Peyer's patch (tissue), 4 donors: Measurements from ENCODE around the gene XYLT1. TPM values are rescaled to one million over a fixed set of nuclear protein-coding genes. Genes with fewer than 3 reads are reported as not detected.

Source experiments
- DNase-seq, 3 donors: peaks; one replicate each; pipeline ENCODE4 v3.0.0-alpha.2; 2017 to 2019
- H3K27ac ChIP-seq, 4 donors: fragments of 200-600 bp; sonication (generic); one replicate each; pipeline ENCODE4 v1.5.1; 2016 to 2019
- H3K27me3 ChIP-seq, 2 donors: fragments of 200-600 bp; sonication (generic); one replicate each; pipeline ENCODE4 v1.5.1; 2019
- H3K36me3 ChIP-seq, 3 donors: fragments of 200-600 bp; sonication (generic); one replicate each; pipeline ENCODE4 v1.5.1; 2016 to 2019
- H3K4me1 ChIP-seq, 4 donors: fragments of 200-600 bp; sonication (generic); one replicate each; pipeline ENCODE4 v1.5.1; 2016 to 2019
- H3K4me3 ChIP-seq, 4 donors: fragments of 200-600 bp; sonication (generic); 1 replicate in 3 of 4; 2 replicates in 1 of 4; pipeline ENCODE4 v1.5.1; 2016 to 2019; ENCODE audit warnings: mild to moderate bottlenecking in 1 of 4
- H3K9me3 ChIP-seq, 4 donors: fragments of 200-600 bp; sonication (generic); one replicate each; pipeline ENCODE4 v1.5.1; 2016 to 2019; ENCODE audit warnings: mild to moderate bottlenecking in 1 of 4
- POLR2A ChIP-seq, 2 donors: fragments of 450-650 bp; IDR thresholded peaks; one replicate each; pipeline ENCODE4 v1.5.1; 2017; ENCODE audit warnings: antibody characterized with exemption in 2 of 2, mild to moderate bottlenecking in 2 of 2, moderate library complexity in 2 of 2
- total RNA-seq, 4 donors: library from RNA; depleted of rRNA; stranded (reverse); fragments of >200 nt; gene quantifications; one replicate each; pipeline ENCODE4 v1.1.0, GENCODE V29; 2016
- TF ChIP-seq, protein P1 (sequence below), 6 experiments: fragments of 450-650 bp in 4 of 6; fragments of 200-600 bp in 2 of 6; sonication (generic) in 1 of 6; IDR thresholded peaks; one replicate each; pipeline ENCODE4 v1.5.1; 2017 to 2019; ENCODE audit warnings: antibody characterized with exemption in 6 of 6, mild to moderate bottlenecking in 3 of 6, moderate library complexity in 1 of 6

Gene XYLT1
- total RNA-seq, 4 donors from 2014 or later, result 18.7 to 42.1 (median 37.7) TPM

DNA sequence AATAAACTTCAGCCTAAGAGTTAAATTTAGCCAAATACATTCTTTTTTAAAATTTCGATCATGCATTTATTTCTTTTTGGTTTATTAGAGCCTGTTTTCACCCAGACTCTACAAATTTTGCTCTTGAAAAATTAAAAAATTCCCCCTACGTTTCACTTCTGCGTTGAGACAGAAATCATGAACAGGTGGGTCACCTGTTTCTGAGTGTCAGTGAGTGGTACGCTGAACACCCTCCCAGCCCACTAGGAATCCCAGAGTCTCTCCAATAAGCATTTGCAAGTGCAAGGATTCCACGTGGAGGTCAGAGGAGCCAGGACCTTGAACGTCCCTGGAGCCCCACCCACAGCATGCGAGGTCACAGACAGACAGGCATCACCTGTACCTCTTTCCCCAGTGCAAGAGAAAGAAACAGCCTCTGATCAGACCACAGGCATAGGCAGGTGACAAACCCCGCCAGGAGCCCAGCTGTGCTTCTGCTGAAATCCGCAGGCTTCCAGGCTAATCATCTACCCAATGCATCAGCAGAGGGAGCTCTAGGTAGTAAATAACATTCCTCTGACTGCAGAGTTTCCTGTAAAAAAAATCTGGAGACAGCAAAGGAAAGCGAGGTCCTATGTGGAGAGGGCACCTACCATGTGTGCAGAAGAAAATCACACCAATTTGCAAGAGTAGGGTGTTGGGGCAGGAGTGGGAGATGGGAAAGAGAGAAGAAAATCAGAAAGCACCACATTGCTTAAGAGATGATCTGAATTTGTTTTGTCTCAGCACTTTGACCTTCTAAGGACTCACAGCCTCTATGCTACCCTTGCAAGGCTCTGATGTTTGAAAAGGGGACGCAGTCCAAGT lies 5.9 kb upstream of the XYLT1 start:
- no peak for TF ChIP-seq POLR2A (IDR thresholded peaks at IDR 0.05)
- TF ChIP-seq, protein P1, sequence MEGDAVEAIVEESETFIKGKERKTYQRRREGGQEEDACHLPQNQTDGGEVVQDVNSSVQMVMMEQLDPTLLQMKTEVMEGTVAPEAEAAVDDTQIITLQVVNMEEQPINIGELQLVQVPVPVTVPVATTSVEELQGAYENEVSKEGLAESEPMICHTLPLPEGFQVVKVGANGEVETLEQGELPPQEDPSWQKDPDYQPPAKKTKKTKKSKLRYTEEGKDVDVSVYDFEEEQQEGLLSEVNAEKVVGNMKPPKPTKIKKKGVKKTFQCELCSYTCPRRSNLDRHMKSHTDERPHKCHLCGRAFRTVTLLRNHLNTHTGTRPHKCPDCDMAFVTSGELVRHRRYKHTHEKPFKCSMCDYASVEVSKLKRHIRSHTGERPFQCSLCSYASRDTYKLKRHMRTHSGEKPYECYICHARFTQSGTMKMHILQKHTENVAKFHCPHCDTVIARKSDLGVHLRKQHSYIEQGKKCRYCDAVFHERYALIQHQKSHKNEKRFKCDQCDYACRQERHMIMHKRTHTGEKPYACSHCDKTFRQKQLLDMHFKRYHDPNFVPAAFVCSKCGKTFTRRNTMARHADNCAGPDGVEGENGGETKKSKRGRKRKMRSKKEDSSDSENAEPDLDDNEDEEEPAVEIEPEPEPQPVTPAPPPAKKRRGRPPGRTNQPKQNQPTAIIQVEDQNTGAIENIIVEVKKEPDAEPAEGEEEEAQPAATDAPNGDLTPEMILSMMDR (IDR thresholded peaks at IDR 0.05), result peak in 5 of 6 experiments; percentile 11 to 63 (median 53)
- Histone ChIP-seq H3K9me3 (no peaks in the 10 kb centered on the region), H3K4me3 (no peak overlapping the region), H3K4me1 (peaks cover 0 to 17% (median 0%) of the 10 kb centered on the region in 4 donors), H3K27me3 (no peaks in the 10 kb centered on the region), H3K27ac (no peak overlapping the region), H3K36me3 (no peaks in the 10 kb centered on the region)
- peak; percentile 61 to 84 (median 64) for DNase-seq

DNA sequence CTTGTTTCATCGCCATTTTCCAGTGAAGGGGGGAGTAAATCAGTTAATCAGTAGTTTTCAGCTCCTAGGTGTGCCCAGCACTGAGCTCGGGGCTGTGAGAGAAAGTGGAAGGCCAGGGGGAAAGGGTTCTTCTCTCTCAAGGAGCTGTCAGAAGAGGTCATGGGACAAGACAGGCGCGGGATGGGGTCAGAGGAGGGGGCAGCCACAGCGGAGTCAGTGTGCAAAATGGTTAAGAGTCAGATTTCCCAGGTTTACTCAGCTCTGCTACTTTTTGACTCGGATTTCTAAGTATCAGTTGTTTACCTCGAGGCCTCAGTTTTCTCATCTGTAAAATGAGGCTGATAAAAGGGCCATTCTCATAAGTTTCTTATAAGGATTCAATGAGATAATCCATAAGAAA lies 4.3 kb upstream of the XYLT1 start:
- TF ChIP-seq POLR2A (IDR thresholded peaks at IDR 0.05), result no peak
- TF ChIP-seq, protein P1 (IDR thresholded peaks at IDR 0.05), result no peak
- no peaks in the 10 kb centered on the region for H3K27me3 ChIP-seq
- no peak for DNase-seq
- no peaks in the 10 kb centered on the region for H3K9me3 ChIP-seq
- no peak overlapping the region for H3K4me3 ChIP-seq
- no peaks in the 10 kb centered on the region for H3K36me3 ChIP-seq
- H3K4me1 ChIP-seq, result peaks cover 0 to 15% (median 2%) of the 10 kb centered on the region in 4 donors
- H3K27ac ChIP-seq, result no peak overlapping the region

DNA sequence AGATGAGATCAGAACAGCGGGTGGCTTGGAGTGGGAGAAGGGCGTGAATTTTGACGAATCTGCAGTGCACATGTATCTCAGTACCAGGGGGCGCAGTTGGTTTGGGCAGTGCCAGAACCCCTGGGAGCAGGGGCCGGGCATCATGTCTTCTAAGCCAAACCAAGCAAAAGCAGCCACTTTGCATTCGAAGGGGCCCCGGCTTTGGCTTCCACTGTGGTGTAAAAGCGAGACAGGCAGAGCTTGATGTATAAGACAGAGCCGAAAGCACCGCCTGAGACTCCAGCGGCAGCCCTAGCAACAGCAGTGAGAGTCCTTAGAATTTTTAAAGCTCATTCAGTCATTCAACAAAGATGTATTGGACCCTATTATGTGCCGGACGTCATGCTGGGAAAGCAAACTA lies 3.8 kb upstream of the XYLT1 start:
- H3K27ac ChIP-seq, result no peak overlapping the region
- H3K36me3 ChIP-seq, result no peaks in the 10 kb centered on the region
- no peaks in the 10 kb centered on the region for H3K27me3 ChIP-seq
- H3K9me3 ChIP-seq, result no peaks in the 10 kb centered on the region
- TF ChIP-seq POLR2A (IDR thresholded peaks at IDR 0.05), result no peak
- TF ChIP-seq, protein P1 (IDR thresholded peaks at IDR 0.05), result no peak
- peaks cover 0 to 16% (median 2%) of the 10 kb centered on the region in 4 donors for H3K4me1 ChIP-seq
- no peak overlapping the region for H3K4me3 ChIP-seq
- DNase-seq, result peak in 1 of 3 donors; percentile 40

DNA sequence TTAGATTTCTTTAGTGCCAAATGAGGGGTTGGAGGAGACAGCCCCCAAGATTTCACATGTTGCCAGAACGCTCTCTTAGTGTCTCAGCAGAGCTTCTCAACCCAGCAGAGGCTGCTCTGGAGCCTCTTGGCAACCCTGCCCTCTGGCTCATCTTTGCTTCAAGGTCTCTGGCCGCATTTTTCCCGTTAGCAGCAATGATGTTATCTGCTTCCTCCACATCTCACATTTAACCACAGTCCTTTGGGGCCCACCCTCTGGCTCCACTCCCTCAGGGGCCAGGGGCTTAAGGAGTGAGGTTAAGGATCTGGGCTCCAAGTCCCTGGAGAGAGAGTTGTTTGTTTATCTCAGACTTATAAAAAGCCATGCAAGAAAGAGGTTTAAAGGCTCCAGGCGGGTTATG lies 3.3 kb upstream of the XYLT1 start:
- no peaks in the 10 kb centered on the region for H3K36me3 ChIP-seq
- H3K9me3 ChIP-seq, result no peaks in the 10 kb centered on the region
- no peak overlapping the region for H3K4me3 ChIP-seq
- DNase-seq, result no peak
- TF ChIP-seq, protein P1 (IDR thresholded peaks at IDR 0.05), result no peak
- TF ChIP-seq POLR2A (IDR thresholded peaks at IDR 0.05), result no peak
- no peak overlapping the region for H3K27ac ChIP-seq
- H3K27me3 ChIP-seq, result no peaks in the 10 kb centered on the region
- H3K4me1 ChIP-seq, result peaks cover 0 to 21% (median 5%) of the 10 kb centered on the region in 4 donors

DNA sequence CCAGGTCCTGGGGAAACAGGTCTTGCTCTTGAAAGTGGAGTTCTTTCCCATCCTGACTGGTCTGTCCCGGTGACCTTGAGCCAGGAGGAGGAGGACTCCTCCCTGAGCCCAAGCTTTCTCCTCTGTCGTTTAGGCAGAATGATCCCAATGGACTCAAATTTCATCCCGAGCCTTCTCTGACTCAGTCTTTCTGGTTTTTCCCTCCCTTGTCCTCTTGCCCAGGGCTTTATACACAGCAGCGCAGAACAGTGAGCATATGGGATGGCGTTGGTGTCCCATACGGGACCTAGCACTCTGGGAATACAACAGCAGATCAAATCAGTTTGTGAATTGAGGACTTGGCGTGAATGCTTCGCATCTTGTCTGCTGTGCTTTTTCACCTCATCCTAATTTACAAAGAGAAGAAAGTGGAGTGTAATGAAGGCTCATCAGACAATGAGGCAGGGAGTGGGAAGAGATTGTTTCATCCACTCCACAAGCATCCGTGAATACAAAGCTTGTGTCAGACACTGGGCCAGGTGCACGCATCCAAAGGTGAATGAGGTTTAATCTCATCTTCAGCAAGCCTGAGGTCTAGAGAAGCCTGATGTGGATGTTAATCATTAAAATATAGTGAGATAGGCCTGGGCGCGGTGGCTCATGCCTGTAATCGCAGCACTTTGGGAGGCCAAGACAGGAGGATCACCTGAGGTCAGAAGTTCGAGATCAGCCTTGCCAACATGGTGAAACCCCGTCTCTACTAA lies 1.1 kb upstream of the XYLT1 start:
- Histone ChIP-seq H3K9me3 (no peaks in the 10 kb centered on the region), H3K27me3 (no peaks in the 10 kb centered on the region), H3K27ac (peak overlapping the region in 3 of 4 donors; percentile 75 to 76 (median 75)), H3K4me1 (peaks cover 0 to 38% (median 17%) of the 10 kb centered on the region in 4 donors), H3K36me3 (no peaks in the 10 kb centered on the region), H3K4me3 (no peak overlapping the region)
- TF ChIP-seq, protein P1 (IDR thresholded peaks at IDR 0.05), result no peak
- TF ChIP-seq POLR2A (IDR thresholded peaks at IDR 0.05), result peak in 1 of 2 donors; percentile 23
- peak in 1 of 3 donors; percentile 60 for DNase-seq
